Panc1 (cell line): ENCODE measurements around the gene SHANK2. TPM values are rescaled to one million over a fixed set of nuclear protein-coding genes. Genes with fewer than 3 reads are reported as not detected.

Experiments used
- ATAC-seq: fragments of 200-7000 bp; cut with Tn5 transposase; 2 replicates; pipeline ENCODE4 v1.9.1; 2020; ENCODE audit warnings: mild to moderate bottlenecking, moderate library complexity
- BruUV-seq: library from RNA; stranded (reverse); fragments of 400-500 nt; replicated peaks from 2 replicates; lab custom pipeline; 2021; lab: Mats Ljungman, UMichigan
- CTCF ChIA-PET: fragments of 300-600 bp; sonication (Branson Sonifier 250); formaldehyde crosslinking; loops from one replicate; lab custom pipeline; 2022; ENCODE audit warnings: antibody characterized with exemption; lab: Charles Lee
- POLR2A ChIA-PET: fragments of 300-600 bp; sonication (Branson Sonifier 250); formaldehyde crosslinking; loops from one replicate; lab custom pipeline; 2022; ENCODE audit warnings: antibody characterized with exemption; lab: Charles Lee
- DNase-seq: peaks from one replicate; pipeline ENCODE4 v3.0.0-alpha.2; 2010; ENCODE audit warnings: low read depth, low spot score
- H3K27ac ChIP-seq: 2 replicates; pipeline ENCODE4 v1.5.1; 2011; ENCODE audit warnings: mild to moderate bottlenecking, low read length, inconsistent platforms
- H3K27me3 ChIP-seq: fragments of 200-500 bp; sonication (Bioruptor generic); 2 replicates; pipeline ENCODE4 v1.6.0; 2014; ENCODE audit warnings: low read length, inconsistent platforms; ENCODE audit not compliant: control insufficient read depth, insufficient read depth
- H3K36me3 ChIP-seq: fragments of 200-500 bp; sonication (Bioruptor generic); 2 replicates; pipeline ENCODE4 v1.5.1; 2014; ENCODE audit warnings: inconsistent platforms, mild to moderate bottlenecking, low read length, moderate library complexity; ENCODE audit not compliant: control insufficient read depth, insufficient read depth
- H3K4me1 ChIP-seq: 2 replicates; pipeline ENCODE4 v1.5.1; 2011; ENCODE audit warnings: inconsistent platforms, mild to moderate bottlenecking, low read length, moderate library complexity; ENCODE audit not compliant: control insufficient read depth, insufficient read depth
- H3K4me3 ChIP-seq, 2 experiments: 2 replicates each; pipeline ENCODE4 v1.5.1; 2011 to 2012; ENCODE audit warnings: low read depth in 2 of 2, low read length in 2 of 2, mild to moderate bottlenecking in 2 of 2, inconsistent platforms in 1 of 2, moderate library complexity in 1 of 2
- H3K9me3 ChIP-seq: fragments of 200-500 bp; sonication (Bioruptor generic); 2 replicates; pipeline ENCODE4 v1.5.1; 2014; ENCODE audit warnings: low read depth, mild to moderate bottlenecking, inconsistent platforms, low read length, moderate library complexity; ENCODE audit not compliant: control insufficient read depth, insufficient read depth
- CTCF ChIP-seq: fragments of 450-650 bp; IDR thresholded peaks from 2 replicates; pipeline ENCODE4 v1.5.1; 2017; ENCODE audit warnings: mild to moderate bottlenecking
- POLR2AphosphoS5 ChIP-seq: IDR thresholded peaks from 2 replicates; pipeline ENCODE4 v1.6.1; 2012; ENCODE audit warnings: mild to moderate bottlenecking, low read depth, low read length, moderate library complexity
- REST ChIP-seq, 2 experiments: IDR thresholded peaks; 2 replicates each; pipeline ENCODE4 v1.6.1; 2011 to 2012; ENCODE audit warnings: low read depth in 2 of 2, control low read depth in 1 of 2, low read length in 1 of 2, mild to moderate bottlenecking in 1 of 2, moderate library complexity in 1 of 2; ENCODE audit not compliant: insufficient read depth in 1 of 2
- SIN3A ChIP-seq: IDR thresholded peaks from 2 replicates; pipeline ENCODE4 v1.6.1; 2012; ENCODE audit warnings: low read depth, mild to moderate bottlenecking, low read length, moderate library complexity, borderline replicate concordance; ENCODE audit not compliant: insufficient read depth
- TCF7L2 ChIP-seq: IDR thresholded peaks from 2 replicates; pipeline ENCODE4 v1.6.1; 2011; ENCODE audit warnings: mild to moderate bottlenecking, low read depth, low read length, inconsistent platforms
- in situ Hi-C: cut with HindIII; loops from 2 replicates; pipeline ENCODE4 v1.10.0; 2016; ENCODE audit warnings: low sequenced_read_pairs, low pct_unique_long_range_greater_than_20kb
- intact Hi-C: fragments of 100-400 bp; cut with micrococcal nuclease; formaldehyde crosslinking; loops from one replicate; pipeline ENCODE4 v1.10.0; 2022; ENCODE audit not compliant: unreplicated experiment
- total RNA-seq: library from RNA; stranded (reverse); gene quantifications from one replicate; pipeline ENCODE4 v1.2.1, GENCODE V29; 2021; ENCODE audit not compliant: unreplicated experiment

Gene SHANK2
- total RNA-seq, 1 experiment from 2014 or later, result 1.7 TPM

GRCh38 chr11:71251151-71251721 lies 1.1 kb downstream of the SHANK2 start:
- Histone ChIP-seq H3K27ac (no peak overlapping the region), H3K9me3 (no peaks in the 10 kb centered on the region), H3K4me3 (peak overlapping the region; percentile 35 to 57; a peak in 3 of 4 replicates), H3K4me1 (peaks cover 7% of the 10 kb centered on the region), H3K36me3 (no peaks in the 10 kb centered on the region; the same call in 1 of the 2 replicates), H3K27me3 (peaks cover 15% of the 10 kb centered on the region)
- TF ChIP-seq POLR2AphosphoS5 (no peak), CTCF (no peak), SIN3A (no peak), TCF7L2 (no peak), REST (IDR thresholded peaks at IDR 0.05; ENCODE audit: insufficient read depth in 1 of 2, low read depth in 2 of 2, low read length in 1 of 2) (no peak)
- POLR2A ChIA-PET, result no interaction called here
- in situ Hi-C loops (no loop called here), intact Hi-C loops (no loop called here)
- CTCF ChIA-PET, result interaction anchor here (0.6 kb wide), 1 partner anchor 407 kb away, joined by 4 read pairs; no protein-coding TSS in a partner anchor
- no TSS peak for BruUV-seq
- ATAC-seq, result peak; percentile 63
- DNase-seq, result no peak

- in situ Hi-C loops, result no loop called here
- H3K36me3 ChIP-seq, result no peaks in the 10 kb centered on the region; the same call in 1 of the 2 replicates
- no peaks in the 10 kb centered on the region for H3K9me3 ChIP-seq
- H3K4me3 ChIP-seq, result no peak overlapping the region
- no peak for TF ChIP-seq REST (IDR thresholded peaks at IDR 0.05; ENCODE audit: insufficient read depth in 1 of 2, low read depth in 2 of 2, low read length in 1 of 2)
- no peak for TF ChIP-seq TCF7L2
- TF ChIP-seq POLR2AphosphoS5, result no peak
- TF ChIP-seq CTCF, result no peak
- intact Hi-C loops, result no loop called here
- H3K27me3 ChIP-seq, result peaks cover 15% of the 10 kb centered on the region
- ChIA-PET POLR2A (no interaction called here), CTCF (no interaction called here)
- H3K4me1 ChIP-seq, result peaks cover 7% of the 10 kb centered on the region
- DNase-seq, result no peak
- no peak for ATAC-seq
- BruUV-seq, result no TSS peak
- no peak overlapping the region for H3K27ac ChIP-seq
Observed at GRCh38 chr11:71250523-71251150, 1.7 kb downstream of the SHANK2 start.
